ENCODE measurements around the gene ZDHHC24.

ZDHHC24 gene

GRCh38 chr11:66493130-66493529 is 52.7 kb downstream of the ZDHHC24 start:
- DNase-seq = no peak

GRCh38 chr11:66492161-66492865 is 53.5 kb downstream of the ZDHHC24 start:
- no peak for DNase-seq

- no peak for DNase-seq
Observed at GRCh38 chr11:66491315-66491935, 54.4 kb downstream of the ZDHHC24 start.

GRCh38 chr11:66489636-66490035 is 56.2 kb downstream of the ZDHHC24 start:
- no peak for DNase-seq

GRCh38 chr11:66488957-66489356 is 56.9 kb downstream of the ZDHHC24 start:
- no peak for DNase-seq

GRCh38 chr11:66484806-66485380 is 61.0 kb downstream of the ZDHHC24 start:
- no peak for DNase-seq

- peak; percentile 94 for DNase-seq
Observed at GRCh38 chr11:66480117-66480938, 65.5 kb downstream of the ZDHHC24 start, which contains the start of gene DPP3. DPP3 (plus strand) TSS chr11:66480434; CDS start chr11:66482201, 1,767 bp downstream.

- DNase-seq = no peak
Observed at GRCh38 chr11:66479394-66480116, 66.3 kb downstream of the ZDHHC24 start.

- peak; percentile 29 for DNase-seq
Observed at GRCh38 chr11:66478729-66479393, 67.0 kb downstream of the ZDHHC24 start.

- DNase-seq = no peak
Observed at GRCh38 chr11:66477263-66478201, 68.3 kb downstream of the ZDHHC24 start.

- DNase-seq = no peak
Observed at GRCh38 chr11:66476841-66477251, 69.0 kb downstream of the ZDHHC24 start.

- no peak for DNase-seq
Observed at GRCh38 chr11:66476173-66476840, 69.5 kb downstream of the ZDHHC24 start.

GRCh38 chr11:66475349-66476172 is 70.3 kb downstream of the ZDHHC24 start:
- no peak for DNase-seq

- DNase-seq = no peak
Observed at GRCh38 chr11:66473608-66474515, 72.0 kb downstream of the ZDHHC24 start.

- DNase-seq = no peak
Observed at GRCh38 chr11:66473167-66473566, 72.7 kb downstream of the ZDHHC24 start.

- no peak for DNase-seq
Observed at GRCh38 chr11:66472054-66472453, 73.8 kb downstream of the ZDHHC24 start.

- DNase-seq = no peak
Observed at GRCh38 chr11:66471142-66471541, 74.7 kb downstream of the ZDHHC24 start.
